Effector memory CD8-positive, alpha-beta T cell (primary cell): ENCODE results near the gene PODN.

Experiments used
- ATAC-seq: fragments of 150-1000 bp; cut with Tn5 transposase; replicated peaks from 2 replicates; pipeline ENCODE4 v1.10.0; 2021; ENCODE audit warnings: mild to moderate bottlenecking, moderate library complexity
- DNase-seq, 3 experiments: peaks; one replicate each; pipeline ENCODE4 v3.0.0; 2021
- H3K27ac Mint-ChIP-seq, 2 donors: one replicate each; pipeline ENCODE4 v1.8.0; 2022; ENCODE audit warnings: mild to moderate bottlenecking in 2 of 2, mixed read lengths in 2 of 2, moderate library complexity in 2 of 2
- H3K27me3 Mint-ChIP-seq, 2 donors: one replicate each; pipeline ENCODE4 v1.8.0; 2022; ENCODE audit warnings: mixed read lengths in 2 of 2
- H3K36me3 Mint-ChIP-seq: one replicate; pipeline ENCODE4 v1.8.0; 2022; ENCODE audit warnings: mild to moderate bottlenecking, moderate library complexity, mixed read lengths; ENCODE audit not compliant: insufficient read depth
- H3K4me1 Mint-ChIP-seq, 2 donors: one replicate each; pipeline ENCODE4 v1.8.0; 2022; ENCODE audit warnings: low read depth in 2 of 2, mixed read lengths in 2 of 2
- H3K4me3 Mint-ChIP-seq, 2 donors: one replicate each; pipeline ENCODE4 v1.8.0; 2022; ENCODE audit warnings: mild to moderate bottlenecking in 2 of 2, mixed read lengths in 2 of 2, moderate library complexity in 2 of 2
- H3K9me3 Mint-ChIP-seq, 2 donors: one replicate each; pipeline ENCODE4 v1.8.0; 2022; ENCODE audit warnings: mixed read lengths in 2 of 2

The PODN gene

DNA sequence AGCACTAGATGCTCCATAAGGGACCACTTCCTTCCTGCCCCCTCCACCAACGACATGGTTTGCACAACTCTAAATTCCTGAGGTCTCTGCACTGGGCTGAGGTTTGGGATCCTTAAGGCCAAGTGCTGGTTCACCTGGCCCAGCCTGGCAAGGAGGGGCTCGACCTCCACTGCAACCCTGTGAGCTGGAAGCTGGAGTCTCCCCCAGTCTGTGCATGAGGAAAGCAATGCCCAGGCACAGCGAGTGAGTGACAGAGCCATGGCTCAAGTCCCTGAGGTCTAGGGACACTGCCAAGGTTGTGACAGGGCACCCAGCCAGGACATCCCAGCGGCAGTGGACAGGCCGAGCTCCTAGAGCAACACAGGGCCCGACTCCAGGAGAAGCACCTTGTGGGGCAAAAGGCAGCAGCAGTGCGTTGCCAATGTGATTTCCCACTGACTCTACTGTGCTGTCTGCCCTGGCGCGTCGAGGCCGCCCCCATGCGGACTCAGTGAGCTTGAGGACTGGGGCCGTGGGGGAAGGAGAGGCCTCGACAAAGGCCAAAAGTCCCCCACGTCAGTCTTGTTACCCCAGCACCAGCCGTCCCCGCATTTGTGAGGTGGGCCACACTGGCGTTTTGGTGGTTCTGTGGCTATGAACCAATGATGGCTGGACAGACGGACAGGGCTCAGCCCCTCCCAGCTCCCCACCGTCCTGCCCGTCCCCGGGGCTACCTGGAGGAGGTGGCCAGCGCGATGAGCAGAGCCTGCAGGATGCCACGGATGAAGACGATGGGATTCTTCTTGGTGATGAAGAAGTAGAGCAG is 30.0 kb downstream of the PODN start:
- Mint-ChIP-seq H3K4me3 (no peak overlapping the region), H3K9me3 (no peaks in the 10 kb centered on the region), H3K27ac (peak overlapping the region in 1 of 2 donors; percentile 55), H3K36me3 (peaks cover 4% of the 10 kb centered on the region), H3K4me1 (peaks cover 0 to 2% of the 10 kb centered on the region in 2 donors), H3K27me3 (no peaks in the 10 kb centered on the region)
- DNase-seq (no peak), ATAC-seq (no peak)

DNA sequence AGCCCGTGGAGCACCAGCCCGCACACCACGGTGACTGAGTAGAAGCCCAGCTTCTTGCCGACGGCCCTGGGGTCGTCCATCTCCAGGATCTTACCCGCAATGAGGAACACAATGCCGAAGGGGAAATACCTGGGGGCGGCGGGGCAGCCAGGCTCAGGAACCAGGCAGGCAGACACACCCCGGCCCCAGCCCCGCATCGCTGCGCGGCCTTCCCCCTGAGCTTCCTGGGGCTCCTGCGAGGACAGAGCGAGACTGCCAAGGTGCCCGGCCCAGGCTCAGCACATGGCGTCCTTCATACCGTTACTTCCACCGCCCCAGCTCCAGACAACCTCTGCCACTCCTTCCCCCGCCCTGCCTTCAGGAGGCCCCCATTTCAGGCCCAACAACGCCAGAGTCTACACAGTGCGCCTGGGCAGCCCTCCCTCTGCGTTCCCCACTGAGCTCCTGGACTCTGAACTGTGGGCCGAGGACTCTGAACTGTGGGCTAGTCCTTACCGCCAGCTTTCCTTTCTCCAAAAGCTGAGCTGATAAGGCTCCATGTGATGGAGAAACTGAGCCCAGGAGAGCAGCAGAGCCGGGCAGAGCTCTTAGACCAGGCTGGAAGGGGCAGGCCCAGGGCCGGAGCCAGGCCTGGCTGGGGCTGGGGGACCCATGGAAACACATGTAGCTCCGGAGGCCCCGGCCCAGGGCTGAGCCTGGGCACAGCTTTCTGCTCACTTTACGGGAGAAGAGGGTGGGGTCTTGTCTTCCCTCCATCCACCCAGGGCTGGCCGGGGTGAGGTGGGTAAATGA is 30.8 kb downstream of the PODN start:
- Mint-ChIP-seq H3K4me1 (peaks cover 0 to 2% of the 10 kb centered on the region in 2 donors), H3K27me3 (no peaks in the 10 kb centered on the region)

DNA sequence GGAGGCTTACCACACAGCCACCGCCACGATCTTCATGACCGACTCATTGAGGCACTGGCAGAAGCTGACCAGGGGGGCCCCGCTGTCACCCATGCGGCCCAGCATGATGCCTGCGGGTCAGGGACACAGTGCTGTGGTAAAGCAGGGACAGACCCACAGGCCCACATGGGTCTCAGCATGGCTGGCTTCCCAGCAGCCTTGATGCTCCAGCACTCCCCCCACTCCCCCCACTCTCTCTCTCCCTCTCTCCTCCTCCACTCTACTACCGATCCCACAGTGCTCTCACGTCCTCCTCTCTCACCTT is 31.4 kb downstream of the PODN start:
- no peak overlapping the region for H3K27ac Mint-ChIP-seq
- no peaks in the 10 kb centered on the region for H3K27me3 Mint-ChIP-seq
- ATAC-seq (no peak), DNase-seq (no peak)
- H3K4me3 Mint-ChIP-seq, result no peak overlapping the region
- peaks cover 4% of the 10 kb centered on the region for H3K36me3 Mint-ChIP-seq
- no peaks in the 10 kb centered on the region for H3K9me3 Mint-ChIP-seq
- H3K4me1 Mint-ChIP-seq, result peaks cover 0 to 2% of the 10 kb centered on the region in 2 donors

More for the DNA sequence above, 30.8 kb downstream of the PODN start:
- DNase-seq, result no peak
- no peaks in the 10 kb centered on the region for H3K9me3 Mint-ChIP-seq
- H3K27ac Mint-ChIP-seq, result no peak overlapping the region
- no peak overlapping the region for H3K4me3 Mint-ChIP-seq
- no peak for ATAC-seq
- peaks cover 4% of the 10 kb centered on the region for H3K36me3 Mint-ChIP-seq

DNA sequence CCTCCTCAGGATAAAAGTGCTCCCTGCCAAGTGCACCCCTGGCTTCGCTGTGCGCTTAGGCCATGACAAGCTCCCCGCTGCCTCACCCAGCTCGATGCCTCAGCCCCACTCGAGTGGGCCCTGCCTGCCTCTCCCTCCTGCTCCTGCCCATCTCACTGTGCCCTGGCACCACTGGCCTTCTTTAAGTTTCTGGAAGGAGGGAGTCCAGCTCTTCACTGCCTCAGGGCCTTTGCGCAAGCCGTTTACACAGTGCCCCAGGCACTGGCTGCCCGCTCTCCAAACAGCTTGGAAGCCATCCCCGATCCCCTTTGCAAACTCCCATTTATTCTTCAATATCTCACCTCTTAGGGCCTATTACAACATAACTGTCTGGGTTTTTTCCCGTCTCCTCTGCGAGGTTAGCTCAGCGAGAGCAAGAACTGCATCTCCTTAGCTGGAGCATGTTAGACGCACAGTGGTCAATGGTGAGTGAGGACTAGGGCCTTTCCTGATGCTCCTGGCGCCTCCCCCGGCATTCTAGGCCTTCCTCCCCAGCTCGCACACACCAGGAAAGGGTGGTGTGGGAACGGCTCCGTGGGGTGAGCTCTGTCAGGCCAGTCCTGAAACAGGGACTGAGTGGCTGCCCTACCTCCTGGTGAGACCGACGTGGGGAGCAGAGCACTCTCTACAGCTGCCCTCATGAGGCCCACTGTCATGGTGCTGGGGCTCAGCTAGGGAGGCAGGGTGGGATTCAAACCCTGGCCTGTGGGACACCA is 31.9 kb downstream of the PODN start:
- H3K4me3 Mint-ChIP-seq, result no peak overlapping the region
- peaks cover 0 to 2% of the 10 kb centered on the region in 2 donors for H3K4me1 Mint-ChIP-seq
- no peaks in the 10 kb centered on the region for H3K27me3 Mint-ChIP-seq
- peaks cover 4% of the 10 kb centered on the region for H3K36me3 Mint-ChIP-seq
- H3K27ac Mint-ChIP-seq, result no peak overlapping the region
- no peak for ATAC-seq
- no peak for DNase-seq
- H3K9me3 Mint-ChIP-seq, result no peaks in the 10 kb centered on the region

DNA sequence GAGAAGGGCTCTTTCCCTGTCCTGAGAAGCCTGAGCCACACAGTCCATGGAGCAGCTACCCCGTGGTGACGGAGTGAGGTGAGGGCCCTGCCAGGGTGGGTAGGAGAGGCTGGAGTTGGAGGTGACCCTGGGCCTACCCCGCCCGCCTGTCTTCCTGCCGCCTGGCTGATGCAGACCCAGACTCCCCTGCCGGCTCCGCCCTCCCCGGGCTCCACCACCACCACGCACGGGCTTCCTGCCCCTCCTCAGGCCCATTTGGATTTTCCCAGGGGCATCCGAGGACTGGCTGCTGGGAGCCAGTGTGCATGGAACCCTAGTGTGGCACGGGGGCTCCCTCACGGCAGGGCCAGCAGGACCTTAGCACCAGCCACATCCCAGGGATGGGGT is 32.5 kb downstream of the PODN start:
- DNase-seq (no peak), ATAC-seq (no peak)
- H3K4me1 Mint-ChIP-seq, result peaks cover 0 to 2% of the 10 kb centered on the region in 2 donors
- no peaks in the 10 kb centered on the region for H3K27me3 Mint-ChIP-seq
- H3K9me3 Mint-ChIP-seq, result no peaks in the 10 kb centered on the region
- no peak overlapping the region for H3K4me3 Mint-ChIP-seq
- H3K36me3 Mint-ChIP-seq, result peaks cover 4% of the 10 kb centered on the region
- H3K27ac Mint-ChIP-seq, result no peak overlapping the region

DNA sequence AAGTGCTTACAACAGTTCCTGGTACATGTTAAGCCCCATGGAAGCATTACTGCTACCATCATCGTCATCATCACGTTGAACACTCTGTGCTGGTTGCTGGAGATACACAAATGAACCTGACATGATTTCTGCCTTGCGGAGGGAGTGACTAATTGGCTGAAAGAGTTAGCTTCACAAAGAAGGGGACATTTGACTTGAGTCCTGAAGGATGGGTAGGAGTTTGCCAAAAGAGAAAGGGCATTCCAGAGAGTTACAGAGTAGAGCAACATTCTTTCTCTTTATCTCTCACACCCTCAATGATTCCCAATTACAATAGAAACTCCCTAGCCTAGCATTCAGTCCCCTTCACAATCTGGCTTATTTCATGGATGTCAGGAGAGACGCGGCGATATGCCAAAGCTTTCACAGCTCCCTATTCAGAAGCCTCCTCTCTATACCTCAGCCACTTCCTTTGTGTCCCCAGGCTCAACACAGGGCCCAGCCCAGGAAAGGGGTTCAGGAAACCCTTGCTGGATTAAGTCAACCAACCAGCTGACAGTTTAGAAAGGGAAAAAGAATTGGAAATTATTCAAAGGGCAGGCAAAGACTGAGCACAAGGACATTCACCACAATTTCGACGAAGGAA is 42.4 kb downstream of the PODN start:
- peaks cover 4% of the 10 kb centered on the region for H3K36me3 Mint-ChIP-seq
- ATAC-seq (no peak), DNase-seq (no peak)
- H3K9me3 Mint-ChIP-seq, result no peaks in the 10 kb centered on the region
- peaks cover 15 to 24% of the 10 kb centered on the region in 2 donors for H3K4me1 Mint-ChIP-seq
- H3K27ac Mint-ChIP-seq, result peak overlapping the region; percentile 35 to 82
- peaks cover 0 to 16% of the 10 kb centered on the region in 2 donors for H3K27me3 Mint-ChIP-seq
- H3K4me3 Mint-ChIP-seq, result no peak overlapping the region

DNA sequence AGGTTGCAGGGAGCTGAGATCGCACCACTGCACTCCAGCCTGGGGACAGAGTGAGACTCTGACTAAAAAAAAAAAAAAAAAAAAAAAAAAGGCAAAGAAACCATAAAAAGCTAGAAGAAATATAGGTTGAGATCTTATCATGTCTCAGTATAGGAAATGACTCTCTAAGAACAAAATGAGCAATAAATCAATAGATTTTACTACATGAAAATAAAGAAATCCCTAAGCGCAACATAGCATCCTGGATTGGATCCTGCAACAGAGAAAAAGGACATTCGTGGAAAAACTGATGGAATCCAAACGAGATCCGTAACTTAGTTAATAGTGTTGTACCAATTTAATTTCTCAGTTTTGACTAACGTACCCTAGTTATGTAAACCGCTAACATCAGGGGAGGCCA is 45.1 kb downstream of the PODN start:
- H3K36me3 Mint-ChIP-seq, result peaks cover 4% of the 10 kb centered on the region
- H3K27ac Mint-ChIP-seq, result peak overlapping the region in 1 of 2 donors; percentile 88
- DNase-seq (no peak), ATAC-seq (no peak)
- peak overlapping the region in 1 of 2 donors; percentile 58 for H3K4me3 Mint-ChIP-seq
- peaks cover 0 to 23% of the 10 kb centered on the region in 2 donors for H3K27me3 Mint-ChIP-seq
- H3K4me1 Mint-ChIP-seq, result peaks cover 21 to 37% of the 10 kb centered on the region in 2 donors
- no peaks in the 10 kb centered on the region for H3K9me3 Mint-ChIP-seq

DNA sequence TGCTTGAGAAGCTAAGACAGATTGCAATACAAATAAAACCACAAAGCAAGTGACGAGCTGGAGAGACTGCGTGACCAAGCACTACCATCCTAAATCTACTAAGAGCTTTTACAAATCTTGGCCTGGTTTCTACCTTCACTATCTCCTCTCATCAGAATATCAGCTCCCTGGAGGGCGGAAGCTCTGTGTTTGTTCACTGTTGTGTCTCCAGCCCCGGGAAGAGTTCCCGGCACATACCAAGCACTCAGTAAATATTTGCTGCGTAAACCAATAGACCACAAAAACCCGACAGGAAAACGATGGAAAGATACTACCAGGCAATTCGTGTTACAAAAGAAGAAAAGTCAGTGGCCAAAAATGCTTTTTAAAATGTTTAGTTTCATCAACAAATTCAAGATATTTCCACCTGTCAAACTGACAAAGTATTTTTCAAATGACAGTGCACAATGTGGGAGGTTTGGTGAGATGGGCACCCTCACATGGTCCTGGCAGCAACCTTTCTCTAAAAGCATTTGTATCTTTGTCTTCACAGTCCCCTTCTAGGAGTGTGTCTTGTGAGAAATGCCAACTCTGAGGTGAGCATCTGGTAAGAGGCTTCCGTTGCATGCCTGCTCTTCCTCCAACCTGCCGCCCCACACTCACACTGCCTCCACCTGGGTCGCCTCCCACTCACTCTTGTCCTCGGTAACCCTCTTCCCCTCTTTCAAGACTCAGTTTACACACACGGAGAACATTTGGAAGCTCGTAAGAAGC is 45.7 kb downstream of the PODN start:
- Mint-ChIP-seq H3K4me1 (peaks cover 21 to 37% of the 10 kb centered on the region in 2 donors), H3K9me3 (no peaks in the 10 kb centered on the region), H3K27ac (peak overlapping the region; percentile 44 to 88), H3K27me3 (peaks cover 0 to 23% of the 10 kb centered on the region in 2 donors), H3K36me3 (peaks cover 4% of the 10 kb centered on the region), H3K4me3 (peak overlapping the region; percentile 3 to 58)
- DNase-seq, result no peak
- ATAC-seq, result peak; percentile 45

DNA sequence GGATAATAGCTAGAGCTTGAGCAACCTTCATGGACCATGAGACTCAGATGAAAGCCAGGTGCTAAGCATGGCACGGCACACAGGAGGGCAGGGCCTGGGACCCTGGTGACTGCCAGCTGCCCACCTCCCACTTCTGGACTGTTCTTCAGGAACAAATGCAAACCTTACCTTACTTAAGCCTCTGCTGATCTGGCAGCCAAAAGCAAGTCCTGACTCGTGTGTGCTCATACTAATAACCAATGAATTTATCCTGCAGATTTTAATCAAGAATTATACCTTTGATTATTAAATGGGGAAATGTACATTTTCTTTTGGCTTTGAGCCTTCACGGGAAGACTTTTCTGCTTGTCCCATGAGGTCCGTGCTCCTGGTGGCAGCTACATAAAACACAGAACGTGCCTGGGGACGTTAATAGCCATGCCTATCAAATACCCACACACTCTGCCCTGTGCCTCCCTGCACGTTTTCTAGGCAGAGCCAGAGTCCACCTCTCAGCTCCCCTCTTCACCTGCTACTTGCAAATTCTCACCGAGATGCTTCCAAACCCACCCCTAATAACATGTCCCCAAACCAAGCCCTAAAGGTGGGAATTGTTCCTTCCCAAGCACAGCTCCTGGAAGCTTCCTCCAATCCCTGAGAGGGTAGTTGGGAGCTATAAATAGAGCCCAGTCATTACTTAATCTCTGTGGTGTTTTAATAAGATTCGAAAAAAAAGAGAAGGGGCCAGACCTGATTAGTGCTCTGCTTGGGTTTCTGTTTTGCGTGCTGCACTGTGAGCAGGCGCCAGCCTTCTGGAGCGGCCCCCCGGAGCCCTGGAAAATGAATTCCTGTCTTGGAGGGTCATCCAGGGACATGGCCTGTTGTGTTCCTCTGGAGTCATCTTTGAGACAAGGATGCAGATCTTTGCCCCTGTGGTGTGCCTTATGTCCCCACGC is 46.9 kb downstream of the PODN start:
- H3K27me3 Mint-ChIP-seq, result peaks cover 0 to 18% of the 10 kb centered on the region in 2 donors
- peaks cover 4% of the 10 kb centered on the region for H3K36me3 Mint-ChIP-seq
- H3K4me1 Mint-ChIP-seq, result peaks cover 21 to 32% of the 10 kb centered on the region in 2 donors
- H3K9me3 Mint-ChIP-seq, result no peaks in the 10 kb centered on the region
- no peak overlapping the region for H3K27ac Mint-ChIP-seq
- DNase-seq, result no peak
- no peak for ATAC-seq
- peak overlapping the region in 1 of 2 donors; percentile 53 for H3K4me3 Mint-ChIP-seq

DNA sequence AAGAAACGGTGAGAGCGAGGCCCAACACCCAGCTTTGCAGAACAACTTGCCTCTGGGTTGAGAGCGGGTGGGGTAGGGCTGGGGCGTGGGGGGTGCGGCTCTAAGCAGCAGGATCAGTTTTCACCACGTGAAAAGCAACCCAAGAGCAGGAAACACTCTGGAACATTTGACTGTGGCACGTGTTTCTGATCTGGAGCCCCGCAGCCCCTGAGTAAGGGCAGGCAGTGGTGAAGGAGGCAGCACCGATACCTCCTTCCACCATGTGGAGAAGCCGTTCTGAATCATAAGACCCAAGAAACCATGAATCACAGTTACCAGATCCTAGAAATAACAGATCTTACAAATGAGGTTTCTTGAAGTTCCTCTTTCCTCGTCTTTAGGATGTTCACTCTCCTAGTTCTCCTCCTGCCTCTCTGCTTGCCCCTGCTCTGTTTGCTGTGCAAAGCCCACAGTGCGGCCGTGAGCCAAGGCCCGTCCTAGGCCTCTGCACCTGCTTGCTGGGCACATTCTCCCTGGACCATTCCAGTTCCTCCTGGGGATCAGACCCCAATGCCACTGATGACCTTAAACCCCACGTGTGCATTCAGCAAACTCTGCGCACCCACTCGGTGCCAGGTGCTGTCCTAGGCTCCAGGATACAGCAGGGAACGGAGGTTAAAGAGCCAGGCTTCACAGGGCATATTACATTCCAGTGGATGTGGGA is 48.5 kb downstream of the PODN start:
- ATAC-seq (no peak), DNase-seq (no peak)
- Mint-ChIP-seq H3K4me1 (peaks cover 21 to 29% of the 10 kb centered on the region in 2 donors), H3K36me3 (peaks cover 4% of the 10 kb centered on the region), H3K4me3 (no peak overlapping the region), H3K27me3 (peaks cover 0 to 22% of the 10 kb centered on the region in 2 donors), H3K27ac (peak overlapping the region in 1 of 2 donors; percentile 24), H3K9me3 (no peaks in the 10 kb centered on the region)

DNA sequence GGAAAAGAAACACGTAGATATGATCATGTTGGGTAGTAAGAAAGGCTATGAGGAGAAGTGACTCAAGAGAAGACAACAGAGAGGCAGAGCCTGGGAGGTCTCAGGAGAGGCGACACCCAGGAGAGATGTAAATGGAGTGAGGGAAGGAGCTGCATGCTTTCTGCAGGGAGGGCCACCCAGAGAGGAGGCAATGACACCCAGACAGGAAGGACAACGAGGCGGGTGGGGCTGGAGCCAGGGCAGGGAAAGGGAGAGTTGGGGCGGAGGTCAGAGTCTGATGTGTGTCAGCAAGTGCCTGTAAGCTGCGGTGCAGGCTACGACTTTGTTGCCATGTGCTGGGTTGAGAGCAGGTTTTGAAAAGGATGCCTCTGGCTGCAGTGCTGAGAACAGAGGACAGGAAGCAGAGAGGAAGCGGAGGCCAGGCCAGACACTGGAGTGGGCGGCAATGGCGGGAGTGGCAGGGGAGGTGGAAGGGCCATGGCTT is 49.1 kb downstream of the PODN start:
- H3K9me3 Mint-ChIP-seq, result no peaks in the 10 kb centered on the region
- no peak overlapping the region for H3K4me3 Mint-ChIP-seq
- peaks cover 4% of the 10 kb centered on the region for H3K36me3 Mint-ChIP-seq
- peak overlapping the region; percentile 24 to 63 for H3K27ac Mint-ChIP-seq
- peaks cover 18 to 26% of the 10 kb centered on the region in 2 donors for H3K4me1 Mint-ChIP-seq
- H3K27me3 Mint-ChIP-seq, result peaks cover 0 to 16% of the 10 kb centered on the region in 2 donors
- ATAC-seq (no peak), DNase-seq (no peak)
